SHP77 treated with DMSO at 0.1 percent for 48 hours (cell line): ENCODE results near the gene ME3.
A peak's percentile ranks its signal among the peaks of the same experiment; 100 is the strongest.
"Not testable (repeated sequence)": the region's sequence is repeated elsewhere in the genome, so short reads cannot be mapped to it uniquely, and the experiment has no call there.

Experiments used
- DNase-seq: peaks from one replicate; lab custom pipeline; 2025; lab: John Stamatoyannopoulos, UW

ME3 gene

GRCh38 chr11:86587264-86588193 is 84.9 kb downstream of the ME3 start:
- no peak for DNase-seq

DNA sequence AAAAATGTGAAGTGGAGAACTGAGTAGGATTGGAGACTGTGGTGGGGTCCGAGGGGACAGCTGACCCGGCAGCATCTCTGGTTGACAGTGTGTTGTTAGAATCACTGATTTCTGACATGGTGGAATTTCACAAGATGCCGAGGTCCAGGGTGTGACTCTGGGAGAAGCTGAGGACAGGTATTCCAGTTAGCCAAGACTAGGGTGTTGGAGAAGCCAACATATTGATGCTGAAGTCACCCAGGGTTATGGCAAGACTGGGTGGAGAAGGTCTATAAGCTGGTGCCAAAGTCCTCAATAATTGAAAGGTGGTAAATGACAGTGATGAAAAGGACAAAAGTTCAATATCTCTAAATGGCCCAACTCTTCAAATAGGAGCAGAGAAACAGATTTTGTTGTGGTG is 86.1 kb downstream of the ME3 start:
- DNase-seq, result no peak

- no peak for DNase-seq
These were observed 89.5 kb downstream of the ME3 start for GRCh38 chr11:86582898-86583297.

GRCh38 chr11:86580535-86580934 is 91.9 kb downstream of the ME3 start:
- DNase-seq, result no peak

GRCh38 chr11:86579406-86579731 is 93.0 kb downstream of the ME3 start:
- DNase-seq, result no peak

- no peak for DNase-seq
These were observed 93.5 kb downstream of the ME3 start for GRCh38 chr11:86578727-86579405.

GRCh38 chr11:86577644-86578636 is 94.5 kb downstream of the ME3 start:
- peak; percentile 22 for DNase-seq

GRCh38 chr11:86576946-86577624 is 95.3 kb downstream of the ME3 start:
- no peak for DNase-seq

DNA sequence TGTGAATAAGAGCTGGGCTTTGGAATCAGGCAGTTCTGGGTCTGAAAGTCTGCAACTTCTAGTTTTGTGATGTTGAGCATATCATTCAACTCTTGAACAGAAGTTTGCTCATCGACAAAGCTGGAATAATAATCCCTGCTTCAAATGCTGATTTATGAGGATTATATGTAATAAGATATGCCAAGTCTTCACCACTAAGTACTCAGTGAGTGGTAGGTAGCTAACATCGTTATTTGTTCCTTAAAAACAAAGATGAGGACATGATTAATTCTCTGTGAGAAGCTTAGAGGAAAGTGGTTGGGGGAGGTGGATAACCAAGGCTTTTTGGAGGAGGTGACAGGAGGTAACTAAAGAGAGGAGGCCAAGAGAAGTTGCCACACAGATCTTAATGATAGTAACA is 96.5 kb downstream of the ME3 start:
- no peak for DNase-seq

DNA sequence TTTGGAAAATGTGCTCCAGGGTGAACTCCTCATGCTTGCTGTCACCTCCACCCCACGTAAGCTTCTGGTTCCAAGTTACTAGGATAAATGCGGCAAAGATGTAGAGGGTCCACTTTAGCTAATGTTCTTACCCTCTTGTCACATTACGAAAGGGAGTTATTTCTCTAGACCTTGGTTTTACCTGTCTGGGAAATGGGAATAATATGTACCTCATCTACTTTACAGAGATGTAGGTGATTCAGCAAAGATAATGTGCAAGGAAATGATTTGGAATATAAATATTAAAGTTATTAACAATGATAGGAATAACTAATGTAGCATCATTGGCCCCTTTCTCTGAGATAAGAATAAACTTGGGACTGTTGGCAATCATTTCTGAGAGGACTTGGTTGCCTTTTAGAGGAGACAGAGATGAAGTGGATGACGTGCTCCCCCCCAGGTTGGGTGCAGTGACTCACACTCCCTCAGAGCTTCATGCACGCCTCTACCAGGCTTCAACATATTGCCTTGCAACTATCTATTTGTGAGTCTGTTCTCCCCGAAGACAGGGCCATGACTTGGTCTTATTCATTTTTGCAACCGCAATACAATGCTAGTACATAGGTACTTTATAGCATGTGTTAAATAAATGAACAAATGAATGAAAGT is 97.1 kb downstream of the ME3 start:
- no peak for DNase-seq

- no peak for DNase-seq
These were observed 97.8 kb downstream of the ME3 start for GRCh38 chr11:86574493-86575207.

- DNase-seq, result no peak
These were observed 101.0 kb downstream of the ME3 start for GRCh38 chr11:86571273-86571948.

DNA sequence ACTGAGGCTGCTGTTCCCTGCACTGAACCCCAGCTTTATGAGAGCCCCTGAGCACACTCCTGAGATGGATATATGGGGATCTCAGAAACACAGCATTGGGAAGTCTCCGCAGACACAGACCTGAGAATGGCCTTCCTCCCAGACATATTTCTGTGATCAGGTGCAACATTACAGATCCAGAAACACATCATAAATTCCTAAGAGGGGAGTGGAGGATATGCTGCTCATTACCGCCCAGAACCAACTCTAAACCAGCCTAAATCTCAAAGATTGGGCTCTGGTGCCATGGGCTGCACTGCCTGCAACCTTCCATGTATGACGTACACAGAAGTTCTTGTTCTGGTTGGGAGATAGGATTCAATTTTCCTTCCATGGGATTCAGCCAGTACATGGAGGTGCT is 102.0 kb downstream of the ME3 start:
- no peak for DNase-seq

GRCh38 chr11:86570020-86570419 is 102.4 kb downstream of the ME3 start:
- peak; percentile 43 for DNase-seq

- no peak for DNase-seq
These were observed 103.3 kb downstream of the ME3 start for GRCh38 chr11:86569109-86569508.

GRCh38 chr11:86565801-86566312 is 106.6 kb downstream of the ME3 start:
- no peak for DNase-seq

GRCh38 chr11:86565388-86565787 is 107.0 kb downstream of the ME3 start:
- DNase-seq, result no peak

DNA sequence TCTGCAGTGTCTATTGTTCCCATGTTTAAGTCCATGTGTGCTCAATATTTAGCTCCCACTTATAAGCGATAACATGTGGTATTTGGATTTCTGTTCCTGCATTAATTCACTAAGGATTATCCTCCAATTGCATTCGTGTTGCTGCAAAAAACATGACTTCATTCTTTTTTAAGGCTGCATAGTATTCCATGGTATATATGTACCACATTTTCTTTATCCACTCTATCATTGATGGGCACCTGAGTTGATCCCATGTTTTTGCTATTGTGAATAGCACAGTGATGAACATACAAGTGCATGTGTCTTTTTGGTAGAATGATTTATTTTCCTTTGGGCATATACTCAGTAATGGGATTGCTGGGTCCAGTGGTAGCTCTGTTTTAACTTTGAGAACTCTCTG is 109.6 kb downstream of the ME3 start:
- DNase-seq, result not testable (repeated sequence)

- DNase-seq, result no peak
These were observed 113.0 kb downstream of the ME3 start for GRCh38 chr11:86559311-86559945.
